Cardiac muscle cell (in vitro differentiated cells and primary cell): ENCODE measurements around the gene TAMM41. TPM values are rescaled to one million over a fixed set of nuclear protein-coding genes. Genes with fewer than 3 reads are reported as not detected.
"Not testable (repeated sequence)": the region's sequence is repeated elsewhere in the genome, so short reads cannot be mapped to it uniquely, and the experiment has no call there.

Experiments used
- DNase-seq, 2 donors: peaks; one replicate each; pipeline versions ENCODE4 v3.0.0 to v3.0.0-alpha.2; 2010 to 2017; ENCODE audit warnings: low read depth in 1 of 2, low spot score in 1 of 2
- H3K27ac ChIP-seq: fragments of 200-600 bp; sonication (generic); 2 replicates; pipeline ENCODE4 v1.5.1; 2016
- H3K27me3 ChIP-seq: fragments of 200-600 bp; sonication (generic); 2 replicates; pipeline ENCODE4 v1.6.0; 2016; ENCODE audit warnings: control low read depth
- H3K36me3 ChIP-seq: fragments of 200-600 bp; sonication (generic); 2 replicates; pipeline ENCODE4 v1.5.1; 2016; ENCODE audit warnings: control low read depth
- H3K4me1 ChIP-seq: fragments of 200-600 bp; sonication (generic); 2 replicates; pipeline ENCODE4 v1.8.1; 2017; ENCODE audit warnings: low read depth, mild to moderate bottlenecking, mixed run types
- H3K4me3 ChIP-seq: fragments of 200-600 bp; sonication (generic); 2 replicates; pipeline ENCODE4 v1.5.1; 2016; ENCODE audit warnings: mild to moderate bottlenecking
- H3K9me3 ChIP-seq: fragments of 200-600 bp; sonication (generic); 2 replicates; pipeline ENCODE4 v1.5.1; 2017; ENCODE audit warnings: low read depth, mild to moderate bottlenecking, control low read depth
- polyA plus RNA-seq: library from polyadenylated mRNA; unstranded; fragments of >200 nt; fragmentation: Nextera tagmentation; extraction: Ambion mirVana; gene quantifications from 2 replicates; pipeline ENCODE4 v1.2.1, GENCODE V29; 2016
- total RNA-seq: library from RNA; depleted of rRNA; stranded (reverse); fragments of >200 nt; gene quantifications from 2 replicates; pipeline ENCODE4 v1.2.3, GENCODE V29; 2016
- TF ChIP-seq, protein P1 (sequence below): IDR thresholded peaks from 2 replicates; pipeline ENCODE4 v1.5.1; 2012; ENCODE audit warnings: low read depth, mild to moderate bottlenecking, low read length

TAMM41 gene, protein sequence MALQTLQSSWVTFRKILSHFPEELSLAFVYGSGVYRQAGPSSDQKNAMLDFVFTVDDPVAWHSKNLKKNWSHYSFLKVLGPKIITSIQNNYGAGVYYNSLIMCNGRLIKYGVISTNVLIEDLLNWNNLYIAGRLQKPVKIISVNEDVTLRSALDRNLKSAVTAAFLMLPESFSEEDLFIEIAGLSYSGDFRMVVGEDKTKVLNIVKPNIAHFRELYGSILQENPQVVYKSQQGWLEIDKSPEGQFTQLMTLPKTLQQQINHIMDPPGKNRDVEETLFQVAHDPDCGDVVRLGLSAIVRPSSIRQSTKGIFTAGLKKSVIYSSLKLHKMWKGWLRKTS
- total RNA-seq = 11.5 and 17.4 TPM in 2 replicates
- polyA plus RNA-seq = 31.4 and 33.2 TPM in 2 replicates

DNA sequence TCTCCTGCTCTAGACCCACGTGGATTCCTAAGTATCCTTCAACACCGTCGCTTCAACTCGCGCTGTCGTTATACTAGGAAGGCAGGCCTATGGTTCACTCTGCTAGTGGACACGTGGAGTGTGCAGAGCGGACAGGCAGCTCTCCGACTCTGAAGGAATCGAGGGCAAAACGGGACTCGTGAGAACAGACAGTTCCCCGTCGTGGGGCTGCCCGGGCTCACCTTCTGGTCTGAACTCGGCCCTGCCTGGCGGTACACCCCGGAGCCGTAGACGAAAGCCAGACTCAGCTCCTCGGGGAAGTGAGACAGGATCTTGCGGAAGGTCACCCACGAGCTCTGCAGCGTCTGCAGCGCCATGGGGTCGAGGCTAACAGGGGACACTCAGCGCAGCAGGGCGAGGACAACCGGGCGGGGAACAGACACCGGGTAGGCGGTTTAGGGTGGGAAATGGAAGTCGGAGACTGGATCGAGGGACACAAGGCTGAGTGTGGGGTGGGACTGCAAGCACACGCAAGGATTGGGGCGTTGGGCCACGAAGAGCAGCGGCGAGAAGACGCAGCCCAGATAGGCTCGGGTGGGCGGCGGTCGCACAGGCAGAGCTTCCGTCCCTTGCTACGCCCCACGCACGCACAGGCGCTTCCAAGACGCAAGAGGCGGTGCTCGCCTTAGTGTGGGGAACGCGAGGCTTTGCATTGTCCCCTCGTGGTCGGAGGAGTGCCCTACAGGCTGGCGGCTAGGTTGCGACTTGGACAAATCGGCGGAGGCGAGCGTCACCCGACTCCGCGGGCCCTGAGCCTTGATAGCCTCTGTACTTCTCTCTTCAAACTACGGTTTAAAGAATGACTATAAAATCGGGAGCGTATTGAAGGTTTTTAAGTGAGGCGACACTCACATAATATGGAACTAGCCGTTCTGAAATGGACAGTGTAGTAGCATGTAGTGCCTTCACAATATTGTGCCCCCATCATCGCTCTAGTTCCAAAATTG, at the start of gene TAMM41:
TSS of gene TAMM41 (minus strand) at position 605 of the 986 bp plus-strand sequence. CDS start at position 356, 249 bp downstream.
- DNase-seq = peak; percentile 91 to 92
- Histone ChIP-seq H3K27me3 (no peaks in the 10 kb centered on the region), H3K4me1 (peaks cover 4% of the 10 kb centered on the region), H3K4me3 (peak within 1 kb of the TSS; percentile 77), H3K9me3 (no peaks in the 10 kb centered on the region), H3K27ac (peak within 1 kb of the TSS; percentile 84), H3K36me3 (peaks cover 12% of the 10 kb centered on the region)
- TF ChIP-seq, protein P1, sequence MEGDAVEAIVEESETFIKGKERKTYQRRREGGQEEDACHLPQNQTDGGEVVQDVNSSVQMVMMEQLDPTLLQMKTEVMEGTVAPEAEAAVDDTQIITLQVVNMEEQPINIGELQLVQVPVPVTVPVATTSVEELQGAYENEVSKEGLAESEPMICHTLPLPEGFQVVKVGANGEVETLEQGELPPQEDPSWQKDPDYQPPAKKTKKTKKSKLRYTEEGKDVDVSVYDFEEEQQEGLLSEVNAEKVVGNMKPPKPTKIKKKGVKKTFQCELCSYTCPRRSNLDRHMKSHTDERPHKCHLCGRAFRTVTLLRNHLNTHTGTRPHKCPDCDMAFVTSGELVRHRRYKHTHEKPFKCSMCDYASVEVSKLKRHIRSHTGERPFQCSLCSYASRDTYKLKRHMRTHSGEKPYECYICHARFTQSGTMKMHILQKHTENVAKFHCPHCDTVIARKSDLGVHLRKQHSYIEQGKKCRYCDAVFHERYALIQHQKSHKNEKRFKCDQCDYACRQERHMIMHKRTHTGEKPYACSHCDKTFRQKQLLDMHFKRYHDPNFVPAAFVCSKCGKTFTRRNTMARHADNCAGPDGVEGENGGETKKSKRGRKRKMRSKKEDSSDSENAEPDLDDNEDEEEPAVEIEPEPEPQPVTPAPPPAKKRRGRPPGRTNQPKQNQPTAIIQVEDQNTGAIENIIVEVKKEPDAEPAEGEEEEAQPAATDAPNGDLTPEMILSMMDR = peak; percentile 69

DNA sequence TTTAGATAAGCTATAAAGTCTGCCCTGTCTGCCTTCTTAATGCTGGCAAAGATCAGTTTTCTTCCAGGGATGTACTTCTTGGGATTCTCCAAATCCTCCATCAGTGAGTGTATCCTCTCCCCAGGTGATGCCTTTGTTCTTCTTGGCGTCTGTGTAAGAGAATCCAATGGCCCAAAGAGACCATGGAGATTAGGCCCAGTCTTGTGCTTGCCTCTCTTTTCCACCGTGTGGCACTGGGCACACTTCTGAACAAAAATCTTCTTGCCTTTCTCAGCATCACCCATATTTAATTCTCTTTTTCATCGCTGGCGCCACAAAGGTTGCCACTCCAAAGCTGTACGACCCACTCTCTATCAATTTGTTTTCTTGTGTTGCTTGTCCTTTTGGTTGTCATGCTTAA, 32.2 kb upstream of the TAMM41 start:
- Histone ChIP-seq H3K9me3 (no peaks in the 10 kb centered on the region), H3K27ac (no peak overlapping the region), H3K4me3 (no peak overlapping the region), H3K36me3 (no peaks in the 10 kb centered on the region), H3K4me1 (no peaks in the 10 kb centered on the region), H3K27me3 (no peaks in the 10 kb centered on the region)
- DNase-seq = no peak
- TF ChIP-seq, protein P1 = no peak

DNA sequence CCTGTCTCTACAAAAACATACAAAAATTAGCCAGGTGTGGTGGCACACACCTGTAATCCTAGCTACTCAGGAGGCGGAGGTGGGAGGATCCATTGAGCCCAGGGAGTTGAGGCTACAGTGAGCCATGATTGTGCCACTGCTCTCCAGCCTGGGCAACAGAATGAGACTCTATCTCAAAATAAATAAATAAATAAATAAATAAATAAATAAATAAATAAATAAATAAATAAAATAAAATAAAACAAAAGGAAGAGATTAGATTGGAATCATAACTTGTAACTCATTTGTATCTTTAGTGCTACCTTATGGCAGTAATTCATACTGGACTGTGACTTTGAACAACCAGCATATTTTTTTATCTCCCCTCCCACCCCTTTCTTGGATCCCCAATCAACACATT, 28.0 kb upstream of the TAMM41 start:
- H3K36me3 ChIP-seq, H3K9me3 ChIP-seq, H3K27me3 ChIP-seq, H3K4me1 ChIP-seq, H3K27ac ChIP-seq, DNase-seq, H3K4me3 ChIP-seq: not testable (repeated sequence)

DNA sequence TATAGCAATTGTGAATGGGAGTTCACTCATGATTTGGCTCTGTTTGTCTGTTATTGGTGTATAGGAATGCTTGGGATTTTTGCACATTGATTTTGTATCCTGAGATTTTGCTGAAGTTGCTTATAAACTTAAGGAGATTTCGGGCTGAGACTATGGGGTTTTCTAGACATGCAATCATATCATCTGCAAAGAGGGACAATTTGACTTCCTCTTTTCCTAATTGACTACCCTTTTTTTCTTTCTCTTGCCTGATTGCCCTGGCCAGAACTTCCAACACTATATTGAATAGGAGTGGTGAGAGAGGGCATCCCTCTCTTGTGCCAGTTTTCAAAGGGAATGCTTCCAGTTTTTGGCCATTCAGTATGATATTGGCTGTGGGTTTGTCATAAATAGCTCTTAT, 17.1 kb upstream of the TAMM41 start:
- DNase-seq = not testable (repeated sequence)

DNA sequence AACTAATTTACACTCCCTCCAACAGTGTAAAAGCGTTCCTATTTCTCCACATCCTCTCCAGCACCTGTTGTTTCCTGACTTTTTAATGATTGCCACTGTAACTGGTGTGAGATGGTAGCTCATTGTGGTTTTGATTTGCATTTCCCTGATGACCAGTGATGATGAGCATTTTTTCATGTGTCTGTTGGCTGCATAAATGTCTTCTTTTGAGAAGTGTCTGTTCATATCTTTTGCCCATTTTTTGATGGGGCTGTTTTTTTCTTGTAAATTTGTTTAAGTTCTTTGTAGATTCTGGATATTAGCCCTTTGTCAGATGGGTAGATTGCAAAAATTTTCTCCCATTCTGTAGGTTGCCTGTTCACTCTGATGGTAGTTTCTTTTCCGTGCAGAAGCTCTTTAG, 15.9 kb upstream of the TAMM41 start:
- not testable (repeated sequence) for DNase-seq, H3K4me3 ChIP-seq, H3K36me3 ChIP-seq, H3K4me1 ChIP-seq, H3K9me3 ChIP-seq, H3K27me3 ChIP-seq, H3K27ac ChIP-seq

More for the DNA sequence above, 17.1 kb upstream of the TAMM41 start:
- not testable (repeated sequence) for H3K27ac ChIP-seq, H3K4me1 ChIP-seq, H3K36me3 ChIP-seq, H3K9me3 ChIP-seq, H3K4me3 ChIP-seq, H3K27me3 ChIP-seq

DNA sequence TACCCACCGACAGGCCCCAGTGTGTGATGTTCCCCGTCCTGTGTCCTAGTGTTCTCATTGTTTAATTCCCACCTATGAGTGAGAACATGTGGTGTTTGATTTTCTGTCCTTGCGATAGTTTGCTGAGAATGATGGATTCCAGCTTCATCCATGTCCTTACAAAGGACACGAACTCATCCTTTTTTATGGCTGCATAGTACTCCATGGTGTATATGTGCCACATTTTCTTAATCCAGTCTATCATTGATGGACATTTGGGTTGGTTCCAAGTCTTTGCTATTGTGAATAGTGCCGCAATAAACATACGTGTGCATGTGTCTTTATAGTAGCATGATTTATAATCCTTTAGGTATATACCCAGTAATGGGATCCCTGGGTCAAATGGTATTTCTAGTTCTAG, 15.5 kb upstream of the TAMM41 start:
- not testable (repeated sequence) for H3K9me3 ChIP-seq, H3K4me1 ChIP-seq, H3K36me3 ChIP-seq, DNase-seq, H3K4me3 ChIP-seq, H3K27me3 ChIP-seq, H3K27ac ChIP-seq

DNA sequence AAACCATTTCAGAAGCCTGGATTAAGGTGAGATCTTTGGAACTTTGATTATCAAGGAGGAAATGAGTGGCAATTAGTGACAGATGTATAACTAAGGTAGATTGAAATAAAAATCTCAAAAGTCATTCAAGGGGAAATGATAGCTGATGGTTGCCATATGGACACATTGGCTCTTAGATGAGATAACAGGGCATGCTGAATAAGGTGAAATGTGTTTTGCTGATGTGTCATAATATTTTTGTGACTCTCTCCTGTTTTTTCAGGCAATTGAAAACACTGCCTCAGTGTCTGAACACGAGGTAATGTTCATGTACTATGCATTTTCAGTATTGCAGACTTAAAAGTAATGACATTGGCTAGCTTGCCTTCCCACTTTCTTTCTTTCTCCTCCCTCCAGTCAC, 13.5 kb upstream of the TAMM41 start:
- H3K4me3 ChIP-seq, H3K4me1 ChIP-seq, H3K27me3 ChIP-seq, H3K9me3 ChIP-seq, DNase-seq, H3K36me3 ChIP-seq, H3K27ac ChIP-seq: not testable (repeated sequence)

DNA sequence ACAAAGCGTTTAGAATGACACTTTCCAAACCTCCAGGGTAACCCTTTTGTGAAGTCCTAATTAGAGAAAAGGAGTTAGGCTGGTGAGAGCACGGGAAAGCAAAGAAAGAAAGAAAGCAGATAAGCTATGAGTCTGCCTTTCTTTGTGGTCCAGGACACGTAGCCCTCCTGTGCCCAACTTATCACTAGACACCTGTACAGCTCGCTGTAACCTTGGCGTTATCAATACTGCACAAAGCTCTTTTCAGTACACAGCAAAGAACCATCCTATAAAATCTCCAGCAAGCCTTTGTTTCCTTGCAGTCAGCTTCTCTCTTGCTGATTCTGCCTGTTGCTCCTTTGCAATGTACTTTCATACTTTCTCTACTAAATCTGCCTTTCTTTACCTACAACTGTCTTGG, 6.8 kb upstream of the TAMM41 start:
- no peak for DNase-seq

More for the DNA sequence above, 6.8 kb upstream of the TAMM41 start:
- no peaks in the 10 kb centered on the region for H3K36me3 ChIP-seq
- no peaks in the 10 kb centered on the region for H3K4me1 ChIP-seq
- TF ChIP-seq, protein P1 = no peak
- no peak overlapping the region for H3K4me3 ChIP-seq
- no peaks in the 10 kb centered on the region for H3K27me3 ChIP-seq
- H3K27ac ChIP-seq = no peak overlapping the region
- no peaks in the 10 kb centered on the region for H3K9me3 ChIP-seq
